Kidney epithelial cell (primary cell): Measurements from ENCODE around the gene SLC6A17. TPM values are rescaled to one million over a fixed set of nuclear protein-coding genes. Genes with fewer than 3 reads are reported as not detected.

Experiments
- DNase-seq: peaks from one replicate; pipeline ENCODE4 v3.0.0-alpha.2; 2010; ENCODE audit warnings: low read depth
- H3K27me3 ChIP-seq: 2 replicates; pipeline ENCODE4 v1.6.0; 2011; ENCODE audit warnings: low read length; ENCODE audit not compliant: control insufficient read depth, insufficient read depth
- H3K36me3 ChIP-seq: 2 replicates; pipeline ENCODE4 v1.5.1; 2011; ENCODE audit warnings: low read length; ENCODE audit not compliant: control insufficient read depth, insufficient read depth
- H3K4me3 ChIP-seq: 2 replicates; pipeline ENCODE4 v1.5.1; 2011; ENCODE audit warnings: low read depth, mild to moderate bottlenecking, control low read depth, low read length
- CTCF ChIP-seq: IDR thresholded peaks from 2 replicates; pipeline ENCODE4 v1.5.1; 2011; ENCODE audit warnings: mild to moderate bottlenecking, moderate library complexity, low read length, control low read depth, inconsistent platforms; ENCODE audit not compliant: insufficient read depth, poor library complexity, severe bottlenecking
- total RNA-seq: library from RNA; depleted of rRNA; stranded (reverse); fragments of >200 nt; gene quantifications from 2 replicates; pipeline ENCODE4 v1.2.3, GENCODE V29; 2015

The SLC6A17 gene
- total RNA-seq, 1 donor from 2014 or later: 0.42 TPM

- DNase-seq: no peak
- Histone ChIP-seq H3K27me3 (peaks cover 17% of the 10 kb centered on the region), H3K4me3 (no peak overlapping the region), H3K36me3 (no peaks in the 10 kb centered on the region)
- TF ChIP-seq CTCF: no peak
Measured at GRCh38 chr1:110188035-110188618, 37.8 kb downstream of the SLC6A17 start.

- no peak for TF ChIP-seq CTCF
- Histone ChIP-seq H3K27me3 (peaks cover 14% of the 10 kb centered on the region), H3K36me3 (no peaks in the 10 kb centered on the region), H3K4me3 (no peak overlapping the region)
- DNase-seq: no peak
Measured at GRCh38 chr1:110189181-110189580, 38.9 kb downstream of the SLC6A17 start.

GRCh38 chr1:110190282-110190929 lies 40.1 kb downstream of the SLC6A17 start:
- no peak overlapping the region for H3K4me3 ChIP-seq
- no peak for DNase-seq
- no peaks in the 10 kb centered on the region for H3K36me3 ChIP-seq
- H3K27me3 ChIP-seq: peaks cover 9% of the 10 kb centered on the region
- TF ChIP-seq CTCF: no peak

- Histone ChIP-seq H3K36me3 (no peaks in the 10 kb centered on the region), H3K27me3 (peaks cover 8% of the 10 kb centered on the region), H3K4me3 (no peak overlapping the region)
- TF ChIP-seq CTCF: no peak
- DNase-seq: no peak
Measured at GRCh38 chr1:110192541-110192940, 42.2 kb downstream of the SLC6A17 start.

GRCh38 chr1:110195196-110195595 lies 44.9 kb downstream of the SLC6A17 start:
- TF ChIP-seq CTCF: no peak
- H3K27me3 ChIP-seq: peaks cover 8% of the 10 kb centered on the region
- no peak overlapping the region for H3K4me3 ChIP-seq
- no peak for DNase-seq
- H3K36me3 ChIP-seq: no peaks in the 10 kb centered on the region
